Upper lobe of right lung (tissue), 1 donor: ENCODE measurements around the gene ANGEL1. TPM values are rescaled to one million over a fixed set of nuclear protein-coding genes. Genes with fewer than 3 reads are reported as not detected.

Experiments used
- ATAC-seq: fragments of 200-7000 bp; cut with Tn5 transposase; one replicate; pipeline ENCODE4 v1.9.1; 2020; ENCODE audit warnings: mild to moderate bottlenecking, moderate library complexity
- DNase-seq: peaks from one replicate; pipeline ENCODE4 v3.0.0-alpha.2; 2020
- H3K27ac ChIP-seq: fragments of 200-600 bp; one replicate; pipeline ENCODE4 v1.8.0; 2022
- H3K27me3 ChIP-seq: fragments of 200-600 bp; one replicate; pipeline ENCODE4 v1.8.0; 2022; ENCODE audit warnings: mild to moderate bottlenecking
- H3K36me3 ChIP-seq: fragments of 200-600 bp; one replicate; pipeline ENCODE4 v1.8.0; 2022
- H3K4me1 ChIP-seq: fragments of 200-600 bp; one replicate; pipeline ENCODE4 v1.8.0; 2022
- H3K4me3 ChIP-seq: fragments of 200-600 bp; one replicate; pipeline ENCODE4 v1.8.0; 2022; ENCODE audit warnings: mild to moderate bottlenecking
- H3K9me3 ChIP-seq: fragments of 200-600 bp; one replicate; pipeline ENCODE4 v1.8.0; 2022
- CTCF ChIP-seq: fragments of 200-600 bp; IDR thresholded peaks from one replicate; pipeline ENCODE4 v1.8.0; 2022; ENCODE audit warnings: antibody characterized with exemption
- intact Hi-C: fragments of 100-400 bp; cut with DNase I; formaldehyde crosslinking; loops from one replicate; pipeline ENCODE4 v1.11.0; 2022
- total RNA-seq: library from RNA; stranded (reverse); fragmentation: NEBNext Ultra II Directional; extraction: Animal tissue kit (Norgen Biotek cat#: 25700); gene quantifications from one replicate; pipeline ENCODE4 v1.2.1, GENCODE V29; 2021
- donor health status: DM: no; HTN: yes; CAD: no; lungs with severe emphysema.

ANGEL1 gene
- total RNA-seq, 1 donor from 2014 or later = 24.1 TPM

- DNase-seq (no peak), ATAC-seq (no peak)
- Histone ChIP-seq H3K9me3 (no peaks in the 10 kb centered on the region), H3K4me3 (no peak overlapping the region), H3K4me1 (peaks cover 27% of the 10 kb centered on the region), H3K27ac (no peak overlapping the region), H3K27me3 (no peaks in the 10 kb centered on the region), H3K36me3 (peaks cover 36% of the 10 kb centered on the region)
- intact Hi-C loops = loop anchor here (10.0 kb wide), 1 partner anchor 67 kb away; no protein-coding TSS in a partner anchor
- TF ChIP-seq CTCF = no peak
These were observed 31.0 kb downstream of the ANGEL1 start for GRCh38 chr14:76781648-76782051.

DNA sequence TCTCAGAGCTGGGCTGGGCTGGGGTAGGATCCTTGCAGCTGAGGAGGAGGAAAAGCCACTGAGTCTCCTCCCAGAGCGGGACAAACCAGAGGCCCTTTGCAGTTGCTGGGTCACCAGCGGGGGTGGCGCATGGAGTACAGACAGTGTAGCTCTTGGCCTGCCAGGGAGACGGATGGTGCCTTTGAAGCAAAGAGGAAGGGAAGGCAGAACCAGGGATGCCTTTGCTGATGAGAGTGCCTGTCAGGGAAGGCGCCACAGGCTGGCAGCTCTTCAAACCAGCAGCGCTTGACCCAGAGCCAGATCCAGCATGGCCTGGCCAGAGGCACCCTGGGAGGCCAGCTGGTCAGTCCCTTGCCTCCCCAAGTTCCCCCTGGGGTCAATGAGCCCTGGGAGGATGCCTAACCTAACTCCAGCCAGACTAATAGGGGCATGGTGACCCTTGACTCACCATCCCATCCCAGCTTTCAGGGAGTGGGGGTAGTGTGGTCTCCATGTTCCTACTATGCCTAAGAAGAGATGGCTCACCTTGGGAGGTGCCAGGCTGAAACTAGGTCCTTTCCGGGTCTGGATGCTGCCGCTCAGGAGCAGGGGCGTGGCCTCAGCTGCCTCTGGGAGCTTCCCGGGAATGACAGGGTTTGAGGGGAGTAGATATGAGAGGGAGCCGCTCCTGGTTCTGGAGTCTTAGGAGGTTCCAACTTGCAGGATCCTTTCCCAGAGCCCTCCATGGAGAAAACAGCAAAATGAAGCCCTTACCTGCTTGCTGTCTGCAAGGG, 31.6 kb downstream of the ANGEL1 start:
- no peak for ATAC-seq
- no peak for DNase-seq
- Histone ChIP-seq H3K36me3 (peaks cover 32% of the 10 kb centered on the region), H3K4me3 (no peak overlapping the region), H3K9me3 (no peaks in the 10 kb centered on the region), H3K27ac (no peak overlapping the region), H3K4me1 (peaks cover 27% of the 10 kb centered on the region), H3K27me3 (no peaks in the 10 kb centered on the region)
- TF ChIP-seq CTCF = no peak
- intact Hi-C loops = loop anchor here (10.0 kb wide), 1 partner anchor 66 kb away; no protein-coding TSS in a partner anchor

DNA sequence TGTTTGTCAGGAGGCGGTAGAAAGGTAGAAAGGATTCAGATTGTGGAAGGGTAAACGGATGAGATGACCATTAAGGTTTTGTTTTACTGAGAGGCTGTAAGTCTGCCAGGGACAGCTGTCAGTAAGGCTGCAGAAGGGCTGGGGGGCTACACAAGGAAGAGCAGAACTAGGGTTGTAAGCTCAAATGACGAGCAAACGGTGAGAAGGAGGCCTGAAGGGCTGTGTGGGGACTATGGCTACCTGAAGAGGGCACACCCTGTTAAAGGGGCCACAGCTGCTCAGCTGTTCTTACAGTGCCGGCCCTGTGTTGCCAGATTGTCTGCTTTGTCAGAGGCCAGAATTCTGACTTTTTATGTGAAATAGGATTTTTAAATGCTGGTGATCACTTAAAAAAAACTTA, 32.3 kb downstream of the ANGEL1 start:
- Histone ChIP-seq H3K27me3 (no peaks in the 10 kb centered on the region), H3K9me3 (no peaks in the 10 kb centered on the region), H3K4me1 (peaks cover 27% of the 10 kb centered on the region), H3K27ac (no peak overlapping the region), H3K4me3 (no peak overlapping the region), H3K36me3 (peaks cover 26% of the 10 kb centered on the region)
- no peak for TF ChIP-seq CTCF
- no peak for ATAC-seq
- intact Hi-C loops = loop anchor here (10.0 kb wide), 1 partner anchor 66 kb away; no protein-coding TSS in a partner anchor
- DNase-seq = no peak

GRCh38 chr14:76780058-76780345, 32.7 kb downstream of the ANGEL1 start:
- H3K36me3 ChIP-seq = peaks cover 26% of the 10 kb centered on the region
- H3K27ac ChIP-seq = no peak overlapping the region
- H3K9me3 ChIP-seq = no peaks in the 10 kb centered on the region
- H3K4me3 ChIP-seq = no peak overlapping the region
- no peak for TF ChIP-seq CTCF
- H3K27me3 ChIP-seq = no peaks in the 10 kb centered on the region
- H3K4me1 ChIP-seq = peaks cover 27% of the 10 kb centered on the region
- no peak for DNase-seq
- intact Hi-C loops = loop anchor here (10.0 kb wide), 1 partner anchor 65 kb away; no protein-coding TSS in a partner anchor
- no peak for ATAC-seq

DNA sequence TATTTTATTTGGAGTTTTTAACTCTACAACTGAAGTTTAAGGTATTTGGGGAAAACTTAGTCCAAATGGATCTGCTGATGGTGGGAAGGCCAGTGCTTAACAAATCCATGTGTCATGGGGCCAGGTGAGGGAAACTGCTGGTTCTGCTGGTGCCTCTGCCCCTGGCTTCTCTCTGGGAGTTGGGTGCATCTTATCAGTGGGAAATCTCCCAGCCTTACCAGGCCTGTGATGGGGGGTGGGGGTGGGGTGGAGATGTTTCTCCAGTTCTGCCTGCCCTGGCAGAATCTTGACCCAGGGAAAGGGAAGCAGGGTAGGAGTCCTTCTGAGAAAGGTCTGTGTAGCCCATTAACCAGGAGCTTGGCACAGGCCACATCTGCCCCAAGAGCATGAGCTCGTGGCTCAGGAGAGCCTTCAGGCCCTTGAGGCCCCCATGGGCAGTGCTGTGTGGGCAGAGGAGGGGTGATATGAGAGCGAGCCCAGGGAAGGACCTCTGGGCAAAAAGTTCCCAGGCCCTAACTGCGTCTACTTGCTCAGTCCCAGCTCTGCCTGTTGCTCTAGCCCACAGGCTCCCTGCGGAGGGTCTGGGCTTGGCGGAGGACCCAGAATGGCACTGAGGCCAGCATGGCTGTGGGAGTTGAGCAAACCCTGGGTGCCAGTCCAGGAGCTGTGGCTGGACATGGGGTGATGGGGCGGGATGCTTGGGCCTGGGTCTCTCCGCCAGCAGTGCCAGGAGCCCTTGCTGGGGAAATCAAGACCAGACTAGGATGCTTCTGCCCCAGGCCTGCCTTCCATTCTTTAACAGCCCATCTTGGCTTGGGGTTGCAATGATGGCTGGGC, 33.2 kb downstream of the ANGEL1 start:
- Histone ChIP-seq H3K9me3 (no peaks in the 10 kb centered on the region), H3K4me3 (no peak overlapping the region), H3K4me1 (peaks cover 27% of the 10 kb centered on the region), H3K36me3 (peaks cover 23% of the 10 kb centered on the region), H3K27me3 (no peaks in the 10 kb centered on the region), H3K27ac (no peak overlapping the region)
- ATAC-seq = no peak
- DNase-seq = no peak
- intact Hi-C loops = loop anchor here (10.0 kb wide), 1 partner anchor 65 kb away; no protein-coding TSS in a partner anchor
- no peak for TF ChIP-seq CTCF
